ENCODE results near the gene AMBRA1.
A peak's percentile ranks its signal among the peaks of the same experiment; 100 is the strongest.
"Not testable (repeated sequence)": the region's sequence is repeated elsewhere in the genome, so short reads cannot be mapped to it uniquely, and the experiment has no call there.

AMBRA1 gene

GRCh38 chr11:46533396-46534100 lies 60.3 kb downstream of the AMBRA1 start:
- no peak for DNase-seq (ENCODE audit: low read depth in 2 of 2)

DNA sequence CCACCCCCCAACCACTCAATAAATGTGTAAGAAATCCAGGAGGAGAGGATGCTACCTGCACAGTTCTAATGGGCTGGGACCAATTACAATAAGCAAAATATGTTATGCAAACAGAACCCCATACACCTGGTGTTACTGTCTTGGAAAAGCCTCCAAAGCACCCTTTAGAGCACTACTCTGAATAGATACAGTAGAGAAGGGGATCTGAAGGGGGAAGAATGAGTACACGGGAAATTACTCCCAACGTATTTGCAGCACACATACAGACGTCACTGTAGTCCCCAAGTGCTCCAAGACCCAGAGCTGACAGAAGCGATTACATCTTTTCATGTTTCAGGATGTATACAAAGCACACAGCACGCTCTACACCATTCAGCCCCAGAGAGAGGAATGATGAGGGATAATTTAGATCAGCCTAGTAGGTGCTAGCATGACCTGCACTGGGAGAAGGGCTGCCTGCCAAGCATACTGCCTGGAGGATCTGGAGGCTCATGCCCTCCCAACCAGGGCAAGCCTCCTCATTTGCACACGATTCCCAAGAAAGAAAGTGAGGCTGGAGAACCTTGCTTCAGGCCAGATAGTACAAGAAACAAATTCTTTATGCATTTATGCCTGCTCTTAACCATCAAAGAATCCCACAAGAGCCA lies 63.8 kb downstream of the AMBRA1 start:
- no peak for DNase-seq (ENCODE audit: low read depth in 2 of 2)

DNA sequence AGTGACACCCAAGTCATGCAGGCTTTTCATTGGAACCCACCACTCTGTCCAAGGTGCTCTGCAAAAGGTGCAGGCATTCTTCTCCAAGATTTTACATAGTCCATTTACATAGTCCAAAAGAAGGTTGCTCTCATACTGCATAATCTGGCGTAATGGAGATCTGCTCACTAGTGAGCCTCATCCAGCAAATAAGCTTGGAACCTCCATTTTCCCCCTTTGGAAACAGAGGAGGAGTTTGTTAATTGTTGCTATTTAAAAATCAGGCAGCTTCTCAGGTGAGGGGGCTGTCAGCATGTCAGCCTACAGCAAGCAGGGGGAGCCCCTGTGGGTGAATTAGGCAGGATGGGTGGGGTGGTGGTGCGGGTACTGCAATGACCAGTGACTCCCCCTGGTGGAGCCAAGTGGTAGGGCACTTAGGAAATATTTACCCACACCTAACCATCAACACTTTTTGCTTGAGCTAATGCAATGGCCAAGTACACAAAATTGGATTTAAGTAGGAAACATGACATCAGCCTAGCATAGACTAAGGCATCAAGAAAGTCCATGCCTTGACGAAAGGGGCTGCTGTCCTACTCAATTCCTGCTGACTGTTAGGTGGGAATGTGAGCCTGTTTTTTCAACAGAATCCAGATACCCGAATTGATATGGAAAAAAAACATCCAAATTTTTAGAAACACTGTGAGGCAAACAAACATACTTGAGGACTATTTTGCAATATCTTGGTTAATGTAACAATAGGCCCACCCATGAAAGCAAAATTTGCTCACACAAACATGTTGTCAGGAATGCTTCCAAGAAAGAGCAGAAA lies 64.5 kb downstream of the AMBRA1 start:
- DNase-seq (ENCODE audit: low read depth in 2 of 2), result peak; percentile 57 to 63

- DNase-seq (ENCODE audit: low read depth in 2 of 2), result no peak
Observed at GRCh38 chr11:46528445-46529094, 65.3 kb downstream of the AMBRA1 start.

GRCh38 chr11:46527591-46528130 lies 66.2 kb downstream of the AMBRA1 start:
- no peak for DNase-seq (ENCODE audit: low read depth in 2 of 2)

GRCh38 chr11:46526216-46527215 lies 67.3 kb downstream of the AMBRA1 start:
- no peak for DNase-seq (ENCODE audit: low read depth in 2 of 2)

DNA sequence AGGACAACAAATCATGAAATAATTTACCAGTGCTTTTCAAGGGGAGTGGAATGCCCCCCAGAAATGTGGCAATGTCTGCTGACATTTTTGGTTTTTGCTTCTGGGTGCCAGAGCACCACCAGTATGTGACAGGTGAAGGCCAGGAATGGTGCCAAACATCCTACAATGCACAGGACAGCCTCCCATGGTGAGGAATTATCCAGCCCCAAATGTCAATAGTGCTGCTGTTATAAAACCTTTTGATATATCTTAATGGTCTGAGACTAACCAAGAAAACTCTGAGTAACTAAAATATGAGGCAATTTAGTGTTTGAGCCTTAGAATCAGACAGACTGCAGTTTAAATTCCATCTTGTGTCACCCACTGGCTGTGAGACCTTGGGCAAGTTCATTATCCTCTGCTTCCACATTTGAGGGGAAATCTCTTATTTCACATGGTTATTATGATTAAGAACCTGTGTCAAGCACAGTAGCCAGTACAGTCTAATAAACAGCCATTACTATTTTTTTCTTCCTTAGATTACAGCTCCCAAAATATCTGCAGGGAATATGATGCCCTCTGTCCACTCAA lies 69.5 kb downstream of the AMBRA1 start:
- DNase-seq (ENCODE audit: low read depth in 2 of 2), result no peak

- DNase-seq (ENCODE audit: low read depth in 2 of 2), result no peak
Observed at GRCh38 chr11:46523290-46523689, 70.5 kb downstream of the AMBRA1 start.

DNA sequence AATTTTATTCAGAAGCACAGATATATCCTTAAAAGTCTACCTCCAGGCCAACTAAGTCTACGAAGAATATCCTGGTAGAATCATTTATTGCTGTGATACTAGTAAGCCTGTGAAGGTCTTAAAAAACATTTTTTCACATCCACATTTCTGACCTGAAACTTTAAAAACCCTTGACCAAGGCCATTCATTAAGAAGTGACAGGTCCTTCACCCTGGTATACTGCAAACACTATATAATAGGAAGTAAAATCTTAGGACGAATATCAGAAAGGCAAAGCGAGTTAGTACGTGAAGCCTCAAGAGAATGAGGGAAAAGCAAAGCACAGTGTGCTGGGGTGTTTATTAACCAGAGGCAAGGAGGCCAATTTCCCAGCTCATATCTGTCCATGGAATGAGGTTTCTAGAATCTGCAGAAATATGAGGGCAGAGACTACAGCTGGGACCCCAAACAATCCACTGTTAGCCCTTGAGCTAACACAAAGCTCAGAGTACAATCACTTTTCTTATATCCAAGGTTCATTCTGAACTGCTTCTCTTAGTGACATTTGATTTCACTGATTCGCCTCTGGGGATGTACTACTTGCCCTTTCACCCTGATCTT lies 71.0 kb downstream of the AMBRA1 start:
- no peak for DNase-seq (ENCODE audit: low read depth in 2 of 2)

DNA sequence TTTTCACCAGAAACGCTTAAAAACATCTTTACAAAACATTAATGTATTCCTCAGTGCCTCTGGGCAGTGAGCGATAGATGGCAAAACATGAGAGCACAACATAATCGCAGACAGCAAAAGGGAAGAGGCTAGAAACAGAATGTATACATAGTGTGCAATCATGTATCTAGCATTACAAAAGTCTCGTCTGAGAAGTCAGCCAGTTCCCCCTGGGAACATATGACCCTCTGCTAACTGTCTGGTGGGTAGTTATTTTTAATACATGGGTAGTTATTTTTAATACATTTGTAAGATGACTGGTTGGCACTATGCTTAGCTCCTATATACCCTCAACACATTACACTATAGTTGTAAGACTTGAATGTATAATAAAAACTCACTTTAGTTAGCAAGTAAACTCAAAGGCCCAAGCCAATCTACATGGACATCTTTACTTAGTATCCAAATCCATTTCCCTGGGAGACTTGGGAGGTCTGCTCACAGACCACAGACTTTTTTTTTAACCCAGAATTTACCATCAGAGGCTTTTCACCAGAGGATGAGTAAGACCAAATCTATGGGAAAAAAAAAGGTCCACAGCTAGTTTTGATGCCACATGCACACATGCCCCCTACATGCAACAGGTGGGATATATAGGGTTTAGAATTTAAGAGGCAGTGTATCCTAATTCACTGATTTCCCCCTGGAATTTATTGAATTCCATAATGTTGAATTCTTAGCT lies 71.7 kb downstream of the AMBRA1 start:
- no peak for DNase-seq (ENCODE audit: low read depth in 2 of 2)

DNA sequence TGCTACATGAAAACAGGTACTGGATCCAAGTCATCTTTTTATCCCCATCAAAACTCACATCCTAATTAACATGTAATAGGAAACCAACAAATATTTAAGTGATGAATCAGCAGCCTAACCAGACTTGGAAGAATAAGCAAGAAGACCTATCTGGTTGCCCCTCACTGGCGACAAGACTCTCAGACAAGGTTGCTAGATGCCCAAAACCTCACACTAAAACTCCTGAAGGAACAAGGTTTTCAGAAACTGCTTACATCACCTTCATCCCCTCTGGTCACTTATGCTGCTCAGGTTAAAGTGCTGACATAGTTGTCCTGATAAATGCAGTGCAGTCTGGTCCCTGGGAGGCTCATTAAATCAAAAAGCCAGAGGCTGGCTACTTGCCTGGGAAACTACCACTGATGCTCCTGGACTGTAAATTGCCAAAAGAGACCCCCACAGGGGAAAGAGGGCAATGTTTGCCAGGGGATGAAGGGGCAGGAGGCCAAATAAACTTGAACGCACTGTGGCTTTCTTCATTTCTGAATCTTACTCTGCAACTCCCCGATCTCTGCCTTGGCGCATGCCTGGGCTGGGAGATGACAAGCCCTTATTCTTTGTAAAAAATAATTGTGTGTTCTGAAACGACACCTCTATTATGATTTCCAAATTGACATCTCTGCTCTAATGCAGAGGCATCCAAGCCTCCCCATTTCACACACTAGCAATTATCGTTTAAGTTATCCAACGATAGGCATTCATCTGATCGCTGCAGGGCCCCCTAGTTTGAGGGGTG lies 72.7 kb downstream of the AMBRA1 start:
- DNase-seq (ENCODE audit: low read depth in 2 of 2), result no peak

DNA sequence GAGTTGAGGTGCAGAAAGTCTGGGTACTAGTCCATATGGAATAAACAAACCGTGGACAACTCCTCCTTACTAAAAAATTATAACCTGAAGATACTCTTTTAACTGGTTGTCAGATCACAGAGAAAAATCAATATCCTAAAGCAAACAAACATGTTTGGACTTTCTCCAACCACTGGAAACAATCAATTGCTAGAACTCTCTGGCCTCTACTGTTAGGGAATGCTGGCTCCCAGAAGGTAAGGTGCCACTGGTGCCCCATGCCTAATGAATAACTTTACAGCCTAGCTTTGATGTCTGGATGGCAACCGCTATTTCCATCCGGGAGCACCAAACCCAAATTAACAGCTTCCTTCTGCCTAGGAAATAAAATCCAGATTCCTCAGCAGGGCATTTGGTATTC lies 74.5 kb downstream of the AMBRA1 start:
- DNase-seq (ENCODE audit: low read depth in 2 of 2), result no peak

DNA sequence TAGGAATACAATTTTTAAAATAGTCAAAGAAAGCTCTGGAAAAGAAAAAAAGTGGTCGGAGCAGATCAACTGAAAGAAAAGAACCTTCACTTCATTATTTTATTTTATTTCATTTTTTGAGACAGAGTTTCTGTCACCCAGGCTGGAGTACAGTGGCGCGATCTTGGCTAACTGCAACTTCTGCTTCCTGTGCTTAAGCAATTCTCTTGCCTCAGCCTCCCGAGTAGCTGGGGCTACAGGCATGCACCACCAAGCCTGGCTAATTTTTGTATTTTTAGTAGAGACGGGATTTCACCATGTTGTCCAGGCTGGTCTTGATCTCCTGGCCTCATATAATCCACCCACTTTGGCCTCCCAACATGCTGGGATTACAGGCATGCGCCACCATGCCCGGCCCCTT lies 74.9 kb downstream of the AMBRA1 start:
- not testable (repeated sequence) for DNase-seq (ENCODE audit: low read depth in 2 of 2)

GRCh38 chr11:46514370-46514769 lies 79.5 kb downstream of the AMBRA1 start:
- DNase-seq (ENCODE audit: low read depth in 2 of 2), result no peak

GRCh38 chr11:46513934-46514342 lies 79.9 kb downstream of the AMBRA1 start:
- DNase-seq (ENCODE audit: low read depth in 2 of 2), result no peak

- DNase-seq (ENCODE audit: low read depth in 2 of 2), result no peak
Observed at GRCh38 chr11:46512261-46512881, 81.5 kb downstream of the AMBRA1 start.

- no peak for DNase-seq (ENCODE audit: low read depth in 2 of 2)
Observed at GRCh38 chr11:46511342-46511741, 82.5 kb downstream of the AMBRA1 start.

DNA sequence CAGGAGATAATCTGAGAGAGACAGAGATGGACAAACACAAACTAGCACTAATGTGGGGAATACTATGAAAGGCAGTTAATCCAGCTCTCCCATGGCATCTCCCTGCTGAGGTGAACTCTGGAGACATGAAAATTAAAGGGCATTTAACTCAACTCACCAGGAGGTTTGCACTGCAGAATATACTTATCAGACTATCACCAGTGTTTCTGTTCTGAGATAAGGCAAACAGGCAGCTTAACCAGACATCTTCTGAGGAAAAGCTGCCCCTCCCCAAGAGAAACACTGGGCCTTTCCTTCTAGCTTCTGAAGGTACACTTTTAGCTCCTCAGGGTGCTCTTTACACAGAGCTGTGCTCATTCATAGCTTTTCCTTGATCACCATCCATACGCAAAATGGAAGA lies 85.5 kb downstream of the AMBRA1 start:
- no peak for DNase-seq (ENCODE audit: low read depth in 2 of 2)
